GM12878 (cell line): Measurements from ENCODE around the gene RABL3.
"Not testable (repeated sequence)": the region's sequence is repeated elsewhere in the genome, so short reads cannot be mapped to it uniquely, and the experiment has no call there.

Experiments used
- BHLHE40 ChIP-seq, 2 experiments: fragments of 450-650 bp in 1 of 2; IDR thresholded peaks; 2 replicates each; pipeline ENCODE4 v1.6.1; 2011 to 2017; ENCODE audit warnings: low read depth in 2 of 2, borderline replicate concordance in 1 of 2, improper control_type of control experiment in 1 of 2, low read length in 1 of 2, mild to moderate bottlenecking in 1 of 2
- POLR2A ChIP-seq: IDR thresholded peaks from 2 replicates; pipeline ENCODE4 v1.6.1; 2011; ENCODE audit warnings: low read depth, mild to moderate bottlenecking, low read length
- TF ChIP-seq, protein P1 (sequence below), 3 experiments: IDR thresholded peaks in 2 of 3; conservative IDR thresholded peaks in 1 of 3; 2 replicates each; pipeline ENCODE4 v1.5.1; 2011; ENCODE audit warnings: low read depth in 3 of 3, low read length in 3 of 3, mild to moderate bottlenecking in 3 of 3, control low read depth in 2 of 3, moderate library complexity in 2 of 3, inconsistent platforms in 1 of 3, mixed read lengths in 1 of 3; ENCODE audit not compliant: control insufficient read depth in 2 of 3, insufficient read depth in 1 of 3; ENCODE audit errors: extremely low read depth in 1 of 3

DNA sequence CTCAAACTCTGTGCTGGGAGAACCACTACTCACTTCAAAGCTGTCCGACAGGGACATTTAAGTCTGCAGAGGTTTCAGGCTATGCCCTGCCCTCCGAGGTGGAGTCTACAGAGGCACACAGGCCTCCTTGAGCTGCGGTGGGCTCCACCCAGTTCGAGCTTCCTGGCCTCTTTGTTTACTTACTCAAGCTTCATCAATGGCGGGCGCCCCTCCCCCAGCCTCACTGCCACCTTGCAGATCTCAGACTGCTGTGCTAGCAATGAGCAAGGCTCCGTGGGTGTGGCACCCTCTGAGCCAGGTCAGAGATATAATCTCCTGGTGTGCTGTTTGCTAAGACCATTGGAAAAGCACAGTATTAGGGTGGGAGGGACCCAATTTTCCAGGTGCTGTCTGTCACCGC is 4.3 kb downstream of the RABL3 start:
- TF ChIP-seq, protein P1, sequence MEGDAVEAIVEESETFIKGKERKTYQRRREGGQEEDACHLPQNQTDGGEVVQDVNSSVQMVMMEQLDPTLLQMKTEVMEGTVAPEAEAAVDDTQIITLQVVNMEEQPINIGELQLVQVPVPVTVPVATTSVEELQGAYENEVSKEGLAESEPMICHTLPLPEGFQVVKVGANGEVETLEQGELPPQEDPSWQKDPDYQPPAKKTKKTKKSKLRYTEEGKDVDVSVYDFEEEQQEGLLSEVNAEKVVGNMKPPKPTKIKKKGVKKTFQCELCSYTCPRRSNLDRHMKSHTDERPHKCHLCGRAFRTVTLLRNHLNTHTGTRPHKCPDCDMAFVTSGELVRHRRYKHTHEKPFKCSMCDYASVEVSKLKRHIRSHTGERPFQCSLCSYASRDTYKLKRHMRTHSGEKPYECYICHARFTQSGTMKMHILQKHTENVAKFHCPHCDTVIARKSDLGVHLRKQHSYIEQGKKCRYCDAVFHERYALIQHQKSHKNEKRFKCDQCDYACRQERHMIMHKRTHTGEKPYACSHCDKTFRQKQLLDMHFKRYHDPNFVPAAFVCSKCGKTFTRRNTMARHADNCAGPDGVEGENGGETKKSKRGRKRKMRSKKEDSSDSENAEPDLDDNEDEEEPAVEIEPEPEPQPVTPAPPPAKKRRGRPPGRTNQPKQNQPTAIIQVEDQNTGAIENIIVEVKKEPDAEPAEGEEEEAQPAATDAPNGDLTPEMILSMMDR (IDR thresholded peaks at IDR 0.05 in 2 of 3, conservative IDR thresholded peaks at IDR 0.05 in 1 of 3; ENCODE audit: control insufficient read depth in 2 of 3, extremely low read depth in 1 of 3, insufficient read depth in 1 of 3, low read depth in 3 of 3, low read length in 3 of 3) = not testable (repeated sequence)
- not testable (repeated sequence) for TF ChIP-seq POLR2A; BHLHE40 (IDR thresholded peaks at IDR 0.05; ENCODE audit: borderline replicate concordance in 1 of 2, low read depth in 2 of 2, low read length in 1 of 2)
